ENCODE results near the gene MED26.

DNA sequence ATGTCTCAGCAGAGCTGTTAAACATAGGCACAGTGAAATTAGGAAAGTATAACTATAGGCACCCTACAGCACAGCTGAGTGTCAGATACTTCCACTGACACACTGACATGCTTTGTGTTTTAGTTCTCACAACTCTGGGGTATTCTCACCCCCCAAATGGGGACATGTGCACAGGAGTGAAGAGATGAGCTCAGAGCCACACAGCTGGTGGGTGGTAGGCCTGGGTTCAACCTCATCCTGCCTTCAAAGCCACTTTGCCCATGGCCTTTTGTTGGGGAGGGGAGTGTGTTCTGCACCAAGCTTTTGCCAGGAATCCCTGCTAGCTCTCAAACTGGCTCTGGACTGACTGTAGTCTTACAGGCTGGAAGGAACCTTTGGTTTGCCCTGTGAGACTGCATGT lies 54.1 kb downstream of the MED26 start:
- TF ChIP-seq, protein P1, sequence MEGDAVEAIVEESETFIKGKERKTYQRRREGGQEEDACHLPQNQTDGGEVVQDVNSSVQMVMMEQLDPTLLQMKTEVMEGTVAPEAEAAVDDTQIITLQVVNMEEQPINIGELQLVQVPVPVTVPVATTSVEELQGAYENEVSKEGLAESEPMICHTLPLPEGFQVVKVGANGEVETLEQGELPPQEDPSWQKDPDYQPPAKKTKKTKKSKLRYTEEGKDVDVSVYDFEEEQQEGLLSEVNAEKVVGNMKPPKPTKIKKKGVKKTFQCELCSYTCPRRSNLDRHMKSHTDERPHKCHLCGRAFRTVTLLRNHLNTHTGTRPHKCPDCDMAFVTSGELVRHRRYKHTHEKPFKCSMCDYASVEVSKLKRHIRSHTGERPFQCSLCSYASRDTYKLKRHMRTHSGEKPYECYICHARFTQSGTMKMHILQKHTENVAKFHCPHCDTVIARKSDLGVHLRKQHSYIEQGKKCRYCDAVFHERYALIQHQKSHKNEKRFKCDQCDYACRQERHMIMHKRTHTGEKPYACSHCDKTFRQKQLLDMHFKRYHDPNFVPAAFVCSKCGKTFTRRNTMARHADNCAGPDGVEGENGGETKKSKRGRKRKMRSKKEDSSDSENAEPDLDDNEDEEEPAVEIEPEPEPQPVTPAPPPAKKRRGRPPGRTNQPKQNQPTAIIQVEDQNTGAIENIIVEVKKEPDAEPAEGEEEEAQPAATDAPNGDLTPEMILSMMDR (IDR thresholded peaks at IDR 0.05; ENCODE audit: borderline replicate concordance, extremely low read depth, low read length, poor library complexity, severe bottlenecking): no peak
- TF ChIP-seq EZH2 (IDR thresholded peaks at IDR 0.05; ENCODE audit: borderline replicate concordance, low read depth, low read length, severe bottlenecking): no peak
